Muscle of back (tissue), 11 donors: ENCODE measurements around the gene CA12. TPM values are rescaled to one million over a fixed set of nuclear protein-coding genes. Genes with fewer than 3 reads are reported as not detected.

Experiments used
- DNase-seq, 3 donors: peaks; one replicate each; pipeline versions ENCODE4 v3.0.0 to v3.0.0-alpha.2; 2013
- polyA plus RNA-seq, 10 donors: library from polyadenylated mRNA; unstranded; fragments of 120-200 nt; gene quantifications; one replicate each; pipeline ENCODE4 v1.2.1, GENCODE V29; 2013; ENCODE audit not compliant: insufficient read length in 10 of 10

CA12 gene
- polyA plus RNA-seq, 10 donors: 0.39 to 1.9 (median 1.0) TPM

DNA sequence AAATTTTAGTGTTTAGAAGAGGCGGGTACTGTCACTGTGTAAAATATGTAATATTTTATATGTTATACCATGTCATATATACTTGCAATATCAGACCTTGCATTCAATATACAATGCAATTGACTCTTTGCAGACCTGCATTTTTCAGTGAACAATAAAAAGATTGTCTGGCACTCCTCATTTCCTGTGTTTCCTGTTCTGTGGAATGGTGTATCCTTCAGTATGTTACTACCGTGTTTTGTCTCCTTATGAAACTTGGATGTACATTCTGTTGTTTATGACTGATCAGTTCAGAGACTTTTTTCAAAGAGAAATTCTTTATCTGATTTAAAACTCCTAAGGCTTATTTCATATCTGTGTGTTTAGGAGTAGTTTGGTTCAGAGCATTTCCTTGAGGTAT is 72.7 kb downstream of the CA12 start:
- DNase-seq: no peak

DNA sequence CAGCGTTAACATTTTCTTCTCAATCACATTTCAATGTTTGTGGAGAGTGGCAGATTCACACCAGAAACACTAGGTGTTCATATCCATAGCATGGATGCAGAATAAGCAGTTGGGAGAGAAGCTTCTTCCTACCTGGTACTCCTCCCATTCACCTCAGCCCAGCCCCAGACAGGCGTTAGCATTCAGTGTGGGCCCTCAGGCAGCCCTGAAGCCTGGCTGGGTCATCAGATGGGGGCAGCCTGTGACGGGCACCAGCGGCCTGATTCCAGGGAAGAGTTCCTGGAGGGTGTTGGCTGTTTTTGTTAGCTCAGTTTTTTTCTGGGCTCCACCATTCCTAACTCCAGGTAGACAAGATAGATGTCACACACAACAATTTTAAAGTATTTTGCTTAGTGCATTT is 73.2 kb downstream of the CA12 start:
- DNase-seq: no peak

DNA sequence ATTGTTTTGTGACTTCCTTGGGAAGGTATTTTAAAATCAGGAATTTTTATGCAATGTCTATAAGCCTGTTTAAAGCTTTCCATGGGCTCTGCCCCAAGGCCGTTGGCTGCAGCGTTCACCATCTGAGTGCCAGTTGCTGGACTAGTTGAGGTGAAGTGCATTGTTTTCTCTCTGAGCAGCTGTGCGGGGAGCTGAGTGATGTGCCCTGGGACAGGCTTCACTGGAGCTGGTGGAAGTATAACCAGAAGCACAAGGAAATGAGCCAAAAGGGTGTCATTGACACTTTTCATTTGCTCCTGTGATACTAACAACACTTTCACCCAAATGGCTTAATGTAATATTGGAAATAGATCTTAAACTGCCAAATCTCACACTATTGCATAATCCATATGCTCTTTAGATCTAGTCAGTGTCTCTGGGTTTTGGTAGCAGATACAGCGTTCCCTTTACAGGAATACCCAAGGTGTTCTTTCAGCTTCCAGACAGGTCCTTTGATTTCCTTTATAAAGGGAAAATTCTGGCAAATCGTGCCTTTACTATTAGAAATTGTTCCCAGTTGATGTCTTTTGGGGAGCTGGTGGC is 75.1 kb downstream of the CA12 start:
- no peak for DNase-seq

DNA sequence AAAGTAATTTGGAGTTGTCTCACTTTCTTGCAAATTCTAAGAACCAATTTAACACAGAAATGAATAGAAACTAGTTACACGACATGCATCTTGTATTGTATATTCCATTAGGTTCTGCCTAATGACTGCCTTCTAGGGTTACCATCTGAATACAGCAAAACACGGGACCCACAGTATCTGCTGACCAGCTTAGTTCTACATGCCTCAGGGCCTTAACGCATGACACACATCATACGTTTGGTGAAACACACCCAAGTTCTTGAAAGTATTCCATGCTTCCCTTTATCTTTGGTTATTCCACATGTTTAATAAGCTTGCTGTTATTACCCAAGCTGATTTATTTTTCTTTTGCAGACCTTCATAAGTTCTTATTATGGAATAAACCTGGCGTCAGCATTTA is 76.4 kb downstream of the CA12 start:
- no peak for DNase-seq

DNA sequence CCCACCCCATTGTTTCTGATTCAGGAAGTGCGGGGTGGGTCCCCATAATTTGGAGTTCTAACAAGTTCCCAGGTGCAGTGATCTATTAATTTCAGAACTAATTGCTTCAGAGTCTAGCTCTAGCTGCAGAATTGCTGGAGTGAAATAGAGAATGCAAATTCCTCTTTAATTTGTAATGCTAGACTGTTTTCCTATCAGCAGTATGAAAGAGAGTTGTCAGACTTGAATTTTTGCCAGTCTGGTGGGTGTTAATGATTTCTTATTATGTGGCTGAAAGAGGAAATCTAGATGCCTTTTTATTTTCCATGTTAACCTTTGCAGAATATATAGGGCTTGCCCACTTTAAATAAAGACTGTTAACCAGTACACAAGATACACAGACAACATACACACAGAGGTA is 80.6 kb downstream of the CA12 start:
- DNase-seq: no peak

DNA sequence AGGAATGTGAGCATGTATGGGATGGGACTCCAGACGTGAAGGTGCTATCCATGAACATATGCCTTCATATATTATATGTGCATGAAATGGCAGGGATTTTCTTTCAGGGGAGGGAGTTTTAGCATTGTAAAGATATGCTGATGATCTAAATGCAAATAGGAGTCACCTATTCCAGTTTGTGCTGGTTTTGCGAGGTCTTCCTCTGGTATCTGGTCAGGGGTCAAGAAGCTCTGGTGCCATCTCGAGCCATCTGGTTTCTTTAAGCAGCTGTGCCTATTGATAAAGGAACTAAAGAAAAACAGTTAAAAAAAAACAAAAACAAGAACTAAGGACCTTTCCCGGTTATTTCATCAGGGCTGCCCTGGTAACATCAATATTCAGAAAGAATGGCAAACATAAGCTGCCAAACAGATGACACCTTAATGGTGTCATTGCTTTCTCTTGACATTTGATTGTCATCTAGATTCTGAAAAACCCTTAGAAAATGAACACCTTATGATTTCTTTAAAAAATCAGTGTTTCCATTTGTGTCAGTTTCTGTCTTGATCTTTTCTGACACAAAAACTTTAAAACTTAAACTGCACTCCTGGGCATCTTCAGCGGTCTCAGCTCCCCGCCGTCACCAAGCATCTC is 81.6 kb downstream of the CA12 start:
- no peak for DNase-seq

DNA sequence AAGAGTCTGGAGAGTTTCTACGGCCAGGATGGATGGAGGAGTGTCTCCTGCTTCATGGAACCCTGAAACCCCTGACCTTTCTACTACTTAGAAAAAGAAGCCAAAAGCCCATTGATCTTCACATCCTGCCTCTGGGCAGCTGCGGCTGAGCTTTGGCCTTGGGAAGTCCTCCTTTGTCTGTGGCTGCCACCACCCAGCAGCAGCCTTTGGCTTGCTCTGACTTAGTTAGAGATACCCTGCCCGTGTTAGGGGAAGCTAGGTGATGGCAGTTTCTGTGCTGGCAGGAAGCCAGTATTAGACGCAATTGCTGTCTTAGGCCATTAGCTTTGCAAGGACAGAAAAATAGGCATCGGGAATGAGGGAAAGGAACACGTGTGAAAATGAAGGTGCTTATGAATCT is 85.5 kb downstream of the CA12 start:
- DNase-seq: no peak

DNA sequence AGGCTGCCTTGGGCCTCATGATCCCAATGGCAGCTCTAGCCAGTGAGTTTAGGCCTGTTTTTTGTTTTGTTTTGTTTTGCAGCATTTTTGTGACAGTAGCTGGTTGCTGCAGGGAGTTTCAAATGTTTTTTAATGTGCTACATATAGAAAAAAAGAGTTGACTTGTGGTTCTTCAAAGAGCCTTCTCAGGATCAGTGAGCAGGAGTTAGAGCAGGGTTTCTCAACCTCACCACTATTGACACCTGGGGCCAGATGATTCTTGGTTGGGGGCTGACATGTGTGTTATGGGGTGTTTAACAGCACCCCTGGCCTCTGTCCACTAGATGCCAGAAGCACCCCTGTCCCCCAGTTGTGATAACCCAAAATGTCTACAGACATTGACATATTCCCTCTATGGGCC is 86.3 kb downstream of the CA12 start:
- no peak for DNase-seq

DNA sequence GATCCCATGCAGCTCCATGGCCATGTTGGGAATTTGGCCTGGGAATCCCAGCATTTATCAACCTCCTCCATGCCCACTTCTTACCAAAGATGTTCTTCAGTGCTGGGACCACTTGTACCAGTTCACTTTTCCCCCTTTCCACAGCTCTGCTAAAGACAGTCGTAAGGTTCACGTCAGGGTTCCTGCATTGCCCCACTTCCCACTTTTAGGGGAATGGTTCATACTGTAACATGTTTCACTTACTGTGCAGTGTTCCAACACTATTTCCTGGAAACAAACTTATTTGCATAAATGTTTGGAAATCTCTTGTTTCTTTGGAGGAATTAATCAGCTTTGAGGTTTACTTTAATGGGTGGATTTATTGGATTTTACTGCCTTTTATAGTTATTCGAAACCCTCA is 87.3 kb downstream of the CA12 start:
- DNase-seq: no peak

DNA sequence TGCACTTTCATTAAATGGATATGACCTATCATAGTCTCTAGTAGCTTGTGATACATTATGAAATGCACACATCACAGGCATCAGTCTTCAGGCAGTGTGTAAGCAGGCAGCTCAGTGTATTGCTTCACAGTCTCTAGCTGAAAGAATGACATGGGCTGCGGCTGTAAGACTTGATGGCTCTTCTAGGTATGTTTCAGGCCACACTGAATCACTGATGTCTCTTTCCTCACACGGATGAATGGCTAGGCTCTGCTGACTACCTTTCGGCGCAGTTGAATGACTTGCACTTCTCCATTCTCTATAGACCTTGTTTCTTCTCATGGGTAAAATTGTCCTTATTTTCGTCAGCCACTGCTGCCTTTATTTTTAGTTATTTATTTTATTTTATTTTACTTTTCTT is 88.9 kb downstream of the CA12 start:
- DNase-seq: no peak

DNA sequence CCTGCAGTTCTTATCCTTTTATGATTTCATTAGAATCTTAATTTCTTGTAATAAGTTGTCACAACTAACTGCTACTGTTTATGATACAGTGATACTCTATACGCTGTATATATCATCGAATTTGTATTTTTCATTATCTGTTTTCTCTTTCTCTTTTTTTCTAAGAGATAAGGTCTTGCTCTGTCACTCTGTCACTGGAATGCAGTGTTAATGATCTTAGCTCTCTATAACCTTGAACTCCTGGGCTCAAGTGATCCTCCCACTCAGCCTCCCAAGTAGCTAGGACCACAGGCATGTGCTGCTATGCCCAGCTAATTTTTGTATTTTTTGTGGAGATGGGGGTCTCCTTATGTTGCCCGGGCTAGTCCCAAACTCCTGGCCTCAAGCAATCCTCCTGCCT is 89.4 kb downstream of the CA12 start:
- DNase-seq: no peak

DNA sequence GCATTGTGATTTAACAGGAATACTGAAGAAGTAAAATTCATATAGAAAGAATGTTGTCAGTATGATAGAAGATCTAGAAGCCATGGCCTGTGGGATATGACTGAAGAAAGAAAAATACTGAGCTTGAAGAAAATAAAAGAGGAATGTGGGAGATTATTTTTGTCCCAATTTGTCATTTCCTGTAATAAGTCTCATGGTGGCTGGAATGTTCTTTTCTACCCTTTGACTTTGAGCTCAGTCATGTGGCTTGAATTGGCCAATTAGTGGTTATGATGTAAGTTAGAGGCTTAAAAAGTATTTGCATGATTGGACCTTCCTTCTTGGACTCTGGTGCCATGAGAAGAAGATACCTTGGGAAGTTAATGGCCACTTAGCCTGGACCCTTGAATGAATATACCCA is 90.1 kb downstream of the CA12 start:
- DNase-seq: peak in 1 of 3 donors; percentile 87

DNA sequence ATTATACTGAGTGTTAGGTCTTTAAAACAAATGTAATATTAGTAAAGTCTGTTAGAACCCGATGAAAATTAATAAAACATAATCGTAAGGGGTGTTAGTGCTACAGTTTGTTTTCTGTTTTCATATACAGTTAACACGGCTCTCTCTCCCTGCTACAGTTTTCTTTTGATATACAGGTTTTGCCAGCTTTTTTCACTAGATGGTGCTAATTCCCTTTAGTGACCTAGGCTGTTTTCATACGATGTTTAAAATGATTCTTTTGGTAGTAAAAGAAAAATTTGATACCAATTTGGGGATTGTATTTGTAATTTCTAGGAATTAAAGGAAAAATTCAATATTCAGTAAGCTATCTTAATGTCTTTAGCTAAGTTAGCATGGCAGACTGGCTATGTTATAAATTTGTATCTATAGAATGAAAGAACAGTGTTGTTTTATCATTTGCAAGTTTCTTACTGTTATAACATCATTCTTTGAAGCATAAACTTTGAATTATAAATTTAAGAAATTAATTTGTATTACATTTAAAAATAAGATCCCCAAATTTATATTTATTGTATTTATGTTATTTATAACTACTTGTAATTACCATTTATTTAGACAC is 92.8 kb downstream of the CA12 start:
- peak; percentile 56 to 80 (median 67) for DNase-seq

DNA sequence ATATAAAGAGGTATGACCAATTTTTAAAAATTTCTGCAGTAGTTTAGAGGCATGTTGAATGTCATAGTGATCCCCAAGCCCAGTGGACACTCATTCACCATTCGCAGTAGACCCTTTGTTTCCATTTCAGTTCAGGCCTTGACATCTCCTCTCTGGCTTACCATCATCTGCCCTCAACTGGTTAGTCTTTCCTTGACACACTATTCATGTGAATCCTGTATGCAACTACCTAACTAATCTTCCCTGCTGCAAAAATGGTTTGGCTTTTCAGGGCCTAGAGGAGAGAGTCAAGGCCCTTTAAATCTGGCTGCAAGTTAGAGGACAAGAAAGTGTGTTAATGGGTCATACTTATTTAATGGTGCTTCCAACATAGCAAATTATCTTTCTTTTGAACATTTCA is 93.3 kb downstream of the CA12 start:
- DNase-seq: no peak

DNA sequence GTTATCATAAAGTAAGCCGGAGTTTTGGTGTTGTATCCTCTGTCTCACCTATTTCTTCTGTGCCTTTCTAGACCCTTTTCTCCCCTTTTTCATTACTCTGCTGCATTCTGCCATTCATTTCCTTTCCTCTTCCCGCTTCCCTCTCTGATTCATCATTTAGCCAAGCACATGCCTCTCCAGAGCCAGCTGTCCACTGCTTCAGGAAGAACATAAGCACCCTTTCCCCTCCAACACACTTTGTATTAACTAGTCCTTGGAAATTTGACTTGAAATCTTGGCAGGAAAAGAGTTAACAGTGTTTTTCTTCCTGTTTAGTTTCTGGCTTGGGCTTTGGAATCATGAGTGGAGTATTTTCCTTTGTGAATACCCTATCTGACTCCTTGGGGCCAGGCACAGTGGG is 94.5 kb downstream of the CA12 start:
- DNase-seq: no peak

DNA sequence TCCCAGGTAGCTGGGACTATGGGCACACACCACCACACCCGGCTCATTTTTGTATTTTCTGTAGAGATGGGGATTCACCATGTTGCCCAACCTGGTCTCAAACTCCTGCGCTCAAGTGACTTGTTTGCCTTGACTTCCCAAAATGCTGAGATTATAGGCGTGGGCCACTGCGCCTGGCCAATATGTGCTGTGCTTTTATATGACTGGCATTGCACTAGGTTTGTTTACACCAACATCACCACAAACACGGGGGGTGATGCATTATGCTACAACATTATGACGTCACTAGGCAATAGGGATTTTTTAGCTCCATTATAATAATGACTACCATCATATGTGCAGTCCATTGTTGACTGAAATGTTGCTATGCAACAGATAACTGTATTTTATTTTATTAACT is 97.3 kb downstream of the CA12 start:
- DNase-seq: no peak

DNA sequence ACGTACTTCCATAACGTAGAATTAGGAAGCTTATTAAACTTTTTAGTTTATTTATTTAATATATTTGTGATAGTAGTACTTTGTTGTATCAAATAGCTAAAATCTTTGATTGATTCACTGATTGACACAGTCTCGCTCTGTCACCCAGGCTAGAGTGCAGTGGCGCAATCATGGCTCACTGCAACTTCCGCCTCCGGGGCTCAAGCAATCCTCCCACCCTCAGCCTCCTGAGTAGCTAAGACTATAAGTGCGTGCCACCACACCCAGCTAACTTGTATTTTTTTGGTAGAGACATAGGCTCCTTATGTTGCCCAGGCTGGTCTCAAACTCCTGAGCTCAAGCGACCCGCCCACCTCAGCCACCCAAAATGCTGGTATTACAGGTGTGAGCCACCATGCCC is 98.5 kb downstream of the CA12 start:
- DNase-seq: no peak

DNA sequence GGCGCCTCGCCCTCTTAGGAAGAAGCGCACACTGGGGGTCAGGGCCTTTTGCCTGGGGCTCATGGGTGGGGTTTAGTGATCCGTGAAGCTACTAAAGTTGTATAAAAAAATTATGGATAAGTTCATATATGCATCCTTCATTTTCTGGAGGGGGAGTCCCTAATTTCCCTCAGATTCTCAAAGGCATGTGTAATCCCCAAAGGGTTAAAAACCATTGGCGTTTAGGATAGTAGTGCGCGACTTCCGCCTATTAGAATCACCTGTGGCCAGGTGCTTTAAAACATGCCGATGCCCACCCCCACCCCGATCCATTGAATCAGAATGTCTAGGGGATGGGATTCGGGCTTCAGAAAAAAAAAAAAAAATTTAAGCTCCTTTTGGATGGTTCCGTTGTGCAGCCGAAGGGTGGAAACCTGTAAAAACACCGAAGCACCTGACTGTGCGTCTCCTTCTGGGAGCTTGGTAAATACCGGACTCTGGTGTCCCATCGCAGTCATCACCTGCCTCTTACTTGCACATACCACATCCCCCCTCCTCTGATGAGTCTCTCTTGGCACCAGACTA is 103.7 kb downstream of the CA12 start:
- peak in 2 of 3 donors; percentile 15 to 51 for DNase-seq

DNA sequence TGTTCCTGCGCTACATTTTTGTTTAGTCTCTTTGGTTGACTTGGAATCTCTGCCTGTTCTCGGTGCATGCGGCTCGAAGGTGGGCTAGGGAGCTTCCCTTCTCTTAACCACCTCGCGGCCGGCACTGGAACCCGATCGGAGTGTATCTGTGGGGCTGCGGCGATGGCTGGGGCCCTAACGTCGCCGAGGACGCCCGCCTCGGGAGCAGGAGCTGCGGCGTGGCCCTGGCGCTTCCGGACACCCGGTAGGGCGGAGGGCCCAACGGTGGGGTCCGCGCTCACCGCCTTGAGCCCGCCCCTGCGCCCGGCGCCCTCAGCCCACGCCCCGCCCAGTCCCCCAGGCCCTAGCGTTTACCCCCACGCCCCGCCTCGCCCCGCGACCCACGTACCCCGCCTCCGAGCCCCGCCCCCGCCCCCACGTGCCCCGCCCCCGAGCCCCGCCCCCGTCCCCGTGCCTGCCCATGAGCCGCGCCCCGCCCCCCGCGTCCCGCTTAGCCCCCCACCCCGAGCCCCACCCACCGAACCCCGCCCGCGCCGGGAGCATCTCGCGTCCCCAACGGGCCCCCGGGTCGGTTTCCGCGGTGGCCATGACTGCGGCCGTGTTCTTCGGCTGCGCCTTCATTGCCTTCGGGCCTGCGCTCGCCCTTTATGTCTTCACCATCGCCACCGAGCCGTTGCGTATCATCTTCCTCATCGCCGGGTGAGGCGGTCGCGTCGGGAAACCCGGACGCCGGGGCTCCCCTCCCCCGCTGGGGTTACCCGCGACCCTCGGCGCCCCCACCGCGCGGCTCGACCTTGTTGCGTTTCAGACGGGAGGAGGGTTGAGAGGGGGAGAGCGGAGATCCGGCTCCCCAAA is 104.4 kb downstream of the CA12 start, which contains the start of gene APH1B:
TSS of gene APH1B (plus strand) at position 568 of the 855 bp plus-strand sequence. CDS start at position 587, 19 bp downstream.
- peak; percentile 65 to 92 (median 82) for DNase-seq

DNA sequence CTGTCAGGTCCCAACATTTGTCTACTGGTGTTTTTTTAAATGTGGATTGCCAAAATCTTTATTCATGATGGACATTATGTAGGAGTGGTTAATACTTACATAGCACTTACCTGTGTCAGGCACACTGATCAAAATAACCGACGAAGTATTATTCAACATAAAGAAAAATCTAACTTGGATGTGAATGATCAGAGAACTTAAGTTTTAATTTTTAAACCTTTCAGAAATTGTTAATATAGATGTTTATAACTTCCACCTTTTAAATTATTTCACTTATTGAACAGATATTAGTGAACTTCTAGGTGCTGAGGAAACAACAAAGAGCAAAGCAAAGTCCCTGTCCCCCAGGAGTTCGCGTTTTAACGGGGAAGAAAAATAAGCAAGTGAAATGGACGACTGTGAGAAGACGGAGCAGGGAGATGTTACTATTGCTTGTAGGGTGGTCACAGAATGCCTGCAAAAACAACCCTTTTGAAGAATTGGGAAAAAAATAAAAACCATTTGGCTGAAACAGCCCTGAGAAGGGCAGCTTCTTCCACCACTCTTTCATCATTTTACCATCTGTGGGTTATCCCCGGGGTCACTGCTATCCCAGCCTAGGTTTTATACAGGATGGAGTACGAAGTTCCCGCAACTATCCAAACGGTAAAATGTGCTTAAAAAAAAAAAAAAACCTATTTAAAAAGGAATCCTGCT is 105.2 kb downstream of the CA12 start:
- peak in 1 of 3 donors; percentile 30 for DNase-seq

DNA sequence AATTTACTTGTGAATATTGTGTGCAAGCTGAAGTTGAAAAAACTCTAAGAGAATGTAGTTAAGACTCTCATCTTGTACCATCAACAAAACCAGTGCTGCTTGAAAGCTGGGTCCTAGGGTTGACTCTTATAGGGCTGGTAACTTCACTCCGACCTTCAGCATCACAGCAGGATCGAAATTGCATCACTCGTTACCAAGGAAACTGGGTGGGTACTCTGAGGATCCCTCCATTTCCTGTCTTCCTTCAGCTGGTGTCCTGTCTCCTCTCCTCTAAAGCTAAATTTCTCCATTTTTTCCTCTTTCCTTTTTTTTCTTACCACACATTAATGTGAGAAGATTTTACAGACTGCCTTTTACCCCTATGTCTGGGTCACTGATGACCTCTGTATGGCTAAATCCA is 107.2 kb downstream of the CA12 start:
- DNase-seq: no peak
